HEK293T (cell line): Measurements from ENCODE around the gene OSBPL3.

Experiments used
- BHLHE40 ChIP-seq: fragments of 450-650 bp; IDR thresholded peaks from 2 replicates; pipeline ENCODE4 v1.6.1; 2016; ENCODE audit warnings: mild to moderate bottlenecking, moderate library complexity, borderline replicate concordance
- FOXA1 ChIP-seq: fragments of 450-650 bp; IDR thresholded peaks from 2 replicates; pipeline ENCODE4 v1.6.1; 2016; ENCODE audit warnings: mild to moderate bottlenecking
- FOXK2 ChIP-seq: fragments of 450-650 bp; IDR thresholded peaks from 2 replicates; pipeline ENCODE4 v1.6.1; 2016; ENCODE audit warnings: mild to moderate bottlenecking
- FOXM1 ChIP-seq: fragments of 450-650 bp; IDR thresholded peaks from 2 replicates; pipeline ENCODE4 v1.6.1; 2017; ENCODE audit warnings: mild to moderate bottlenecking, borderline replicate concordance
- NFRKB ChIP-seq: fragments of 450-650 bp; IDR thresholded peaks from 2 replicates; pipeline ENCODE4 v1.6.1; 2016; ENCODE audit warnings: mild to moderate bottlenecking, moderate library complexity
- PKNOX1 ChIP-seq: fragments of 450-650 bp; IDR thresholded peaks from 2 replicates; pipeline ENCODE4 v1.6.1; 2016
- SUZ12 ChIP-seq: fragments of 450-650 bp; IDR thresholded peaks from 2 replicates; pipeline ENCODE4 v1.6.1; 2016; ENCODE audit warnings: mild to moderate bottlenecking
- TARDBP ChIP-seq: fragments of 450-650 bp; IDR thresholded peaks from 2 replicates; pipeline ENCODE4 v1.6.1; 2016

DNA sequence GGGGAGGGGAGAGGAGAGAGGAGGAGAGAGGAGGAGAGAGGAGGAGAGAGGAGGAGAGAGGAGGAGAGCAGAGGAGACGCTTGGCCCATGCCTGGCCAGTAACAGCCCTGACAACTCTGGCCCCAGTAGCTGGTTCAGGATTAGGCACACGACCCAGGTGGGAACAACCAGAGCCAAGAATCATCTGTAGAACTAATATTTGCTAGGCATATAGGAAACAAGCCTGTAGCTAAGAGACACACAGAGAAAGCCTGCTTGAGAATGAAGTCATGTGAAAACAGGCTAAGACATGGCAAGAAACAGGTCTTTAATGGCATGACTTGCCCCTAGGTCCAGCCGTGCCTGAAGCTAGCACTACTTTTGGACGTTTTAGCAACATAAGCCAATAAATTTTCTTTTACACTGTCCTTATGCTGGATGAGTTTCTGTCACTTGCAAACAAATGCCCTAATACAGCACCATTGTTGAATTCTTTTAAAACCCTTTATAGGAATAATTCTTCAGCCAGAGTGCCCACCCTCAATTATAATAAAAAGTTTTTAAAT is 17.5 kb downstream of the OSBPL3 start:
- TF ChIP-seq NFRKB (no peak), TARDBP (no peak), FOXK2 (no peak), FOXA1 (no peak), BHLHE40 (no peak), SUZ12 (no peak), PKNOX1 (no peak), FOXM1 (no peak)
